Natural killer cell treated with Interleukin-12 subunit alpha and Interleukin-12 subunit beta and Interleukin-15 and Interleukin-18, amount 100 ng/mL, for 72 hours (primary cell): Measurements from ENCODE around the gene NEK6. TPM values are rescaled to one million over a fixed set of nuclear protein-coding genes. Genes with fewer than 3 reads are reported as not detected.

Source experiments
- ATAC-seq, 2 donors: fragments of 150-1000 bp; cut with Tn5 transposase in 1 of 2; sonication (Bioruptor Pico), chemical (Tn5 transposase) in 1 of 2; 2 replicates each; pipeline ENCODE4 v1.10.0; 2021
- DNase-seq: peaks from one replicate; pipeline ENCODE4 v3.0.0; 2022; ENCODE audit warnings: low spot score
- H3K27ac Mint-ChIP-seq, 2 donors: 1 replicate in 1 of 2; 2 replicates in 1 of 2; pipeline ENCODE4 v1.8.0; 2022; ENCODE audit warnings: mixed read lengths in 2 of 2, mild to moderate bottlenecking in 1 of 2, moderate library complexity in 1 of 2
- H3K27me3 Mint-ChIP-seq, 2 donors: 1 replicate in 1 of 2; 2 replicates in 1 of 2; pipeline ENCODE4 v1.8.0; 2022; ENCODE audit warnings: mixed read lengths in 2 of 2
- H3K36me3 Mint-ChIP-seq: one replicate; pipeline ENCODE4 v1.8.0; 2022; ENCODE audit warnings: mixed read lengths
- H3K4me1 Mint-ChIP-seq, 2 donors: 1 replicate in 1 of 2; 2 replicates in 1 of 2; pipeline ENCODE4 v1.8.0; 2022; ENCODE audit warnings: low read depth in 2 of 2, mixed read lengths in 2 of 2, mild to moderate bottlenecking in 1 of 2
- H3K4me3 Mint-ChIP-seq: one replicate; pipeline ENCODE4 v1.8.0; 2022; ENCODE audit warnings: mixed read lengths
- H3K9me3 Mint-ChIP-seq: 2 replicates; pipeline ENCODE4 v1.8.0; 2022; ENCODE audit warnings: mixed read lengths
- total RNA-seq, 2 donors: library from RNA; stranded (reverse); gene quantifications; one replicate each; pipeline ENCODE4 v1.2.3, GENCODE V29; 2022

NEK6 gene
- total RNA-seq, 2 donors from 2014 or later: 11.4 to 38.7 TPM

DNA sequence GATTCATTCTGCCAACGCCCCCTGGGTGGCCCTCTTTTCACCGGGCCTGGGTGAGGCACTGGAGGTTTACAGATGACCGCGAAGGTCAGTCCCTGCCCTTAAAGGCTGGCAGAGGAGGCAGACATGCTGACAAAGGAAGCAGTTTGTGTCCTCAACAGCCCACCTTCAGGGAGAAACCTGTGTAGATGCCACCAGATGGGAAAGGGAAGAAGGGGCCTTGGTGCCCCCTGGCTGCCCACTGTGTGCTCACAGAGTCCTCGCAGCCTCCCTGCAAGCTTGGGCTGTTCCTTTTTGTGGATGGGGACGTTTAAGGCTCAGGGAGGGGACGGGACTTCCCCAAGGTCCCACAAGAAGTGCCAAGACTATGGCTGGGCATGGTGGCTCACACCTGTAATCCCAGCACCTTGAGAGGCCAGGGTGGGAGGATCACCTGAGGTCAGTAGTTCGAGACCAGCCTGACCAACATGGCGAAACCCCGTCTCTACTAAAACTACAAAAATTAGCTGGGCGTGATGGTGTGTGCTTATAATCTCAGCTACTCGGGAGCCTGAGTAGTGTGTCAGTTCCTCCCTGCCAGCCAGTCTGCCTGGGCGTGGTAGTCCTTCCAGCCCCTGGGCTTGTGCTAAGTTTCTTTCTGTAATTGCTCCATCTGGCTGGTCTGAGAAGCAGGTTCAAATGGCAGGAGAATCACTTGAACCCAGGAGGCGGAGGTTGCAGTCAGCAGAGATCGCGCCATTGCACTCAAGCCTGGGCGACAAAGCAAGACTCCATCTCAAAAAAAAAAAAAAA, 36.2 kb downstream of the NEK6 start:
- H3K4me1 Mint-ChIP-seq: peaks cover 25 to 36% of the 10 kb centered on the region in 2 donors
- no peaks in the 10 kb centered on the region for H3K36me3 Mint-ChIP-seq
- H3K9me3 Mint-ChIP-seq: no peaks in the 10 kb centered on the region
- DNase-seq (no peak), ATAC-seq (no peak)
- no peak overlapping the region for H3K27ac Mint-ChIP-seq
- H3K4me3 Mint-ChIP-seq: peak overlapping the region; percentile 12
- H3K27me3 Mint-ChIP-seq: no peaks in the 10 kb centered on the region

GRCh38 chr9:124295159-124295794, 37.5 kb downstream of the NEK6 start:
- Mint-ChIP-seq H3K4me3 (peak overlapping the region; percentile 9), H3K9me3 (no peaks in the 10 kb centered on the region), H3K4me1 (peaks cover 30 to 45% of the 10 kb centered on the region in 2 donors), H3K27me3 (no peaks in the 10 kb centered on the region), H3K27ac (peak overlapping the region in 1 of 2 donors; percentile 74), H3K36me3 (no peaks in the 10 kb centered on the region)
- DNase-seq: no peak
- peak; percentile 43 to 63 for ATAC-seq

- no peak for DNase-seq
- Mint-ChIP-seq H3K27ac (no peak overlapping the region), H3K4me1 (peaks cover 30 to 43% of the 10 kb centered on the region in 2 donors), H3K9me3 (no peaks in the 10 kb centered on the region), H3K27me3 (no peaks in the 10 kb centered on the region), H3K36me3 (no peaks in the 10 kb centered on the region), H3K4me3 (no peak overlapping the region)
- no peak for ATAC-seq
Observed at GRCh38 chr9:124296094-124296493, 38.3 kb downstream of the NEK6 start.

GRCh38 chr9:124296796-124297550, 39.2 kb downstream of the NEK6 start:
- Mint-ChIP-seq H3K27ac (no peak overlapping the region), H3K27me3 (no peaks in the 10 kb centered on the region), H3K4me3 (no peak overlapping the region), H3K9me3 (no peaks in the 10 kb centered on the region), H3K36me3 (no peaks in the 10 kb centered on the region), H3K4me1 (peaks cover 30 to 41% of the 10 kb centered on the region in 2 donors)
- ATAC-seq (no peak), DNase-seq (no peak)

GRCh38 chr9:124297551-124297901, 39.8 kb downstream of the NEK6 start:
- no peaks in the 10 kb centered on the region for H3K9me3 Mint-ChIP-seq
- no peaks in the 10 kb centered on the region for H3K36me3 Mint-ChIP-seq
- no peak overlapping the region for H3K4me3 Mint-ChIP-seq
- no peak overlapping the region for H3K27ac Mint-ChIP-seq
- H3K27me3 Mint-ChIP-seq: no peaks in the 10 kb centered on the region
- DNase-seq: no peak
- ATAC-seq: no peak
- H3K4me1 Mint-ChIP-seq: peaks cover 29 to 41% of the 10 kb centered on the region in 2 donors

- Mint-ChIP-seq H3K27me3 (no peaks in the 10 kb centered on the region), H3K4me1 (peaks cover 26 to 38% of the 10 kb centered on the region in 2 donors), H3K36me3 (no peaks in the 10 kb centered on the region), H3K27ac (no peak overlapping the region), H3K4me3 (no peak overlapping the region), H3K9me3 (no peaks in the 10 kb centered on the region)
- ATAC-seq (no peak), DNase-seq (no peak)
Observed at GRCh38 chr9:124297915-124298645, 40.3 kb downstream of the NEK6 start.

GRCh38 chr9:124298646-124299235, 41.0 kb downstream of the NEK6 start:
- Mint-ChIP-seq H3K4me1 (peaks cover 26 to 40% of the 10 kb centered on the region in 2 donors), H3K4me3 (no peak overlapping the region), H3K27me3 (no peaks in the 10 kb centered on the region), H3K36me3 (no peaks in the 10 kb centered on the region), H3K9me3 (no peaks in the 10 kb centered on the region), H3K27ac (no peak overlapping the region)
- ATAC-seq (no peak), DNase-seq (no peak)

DNA sequence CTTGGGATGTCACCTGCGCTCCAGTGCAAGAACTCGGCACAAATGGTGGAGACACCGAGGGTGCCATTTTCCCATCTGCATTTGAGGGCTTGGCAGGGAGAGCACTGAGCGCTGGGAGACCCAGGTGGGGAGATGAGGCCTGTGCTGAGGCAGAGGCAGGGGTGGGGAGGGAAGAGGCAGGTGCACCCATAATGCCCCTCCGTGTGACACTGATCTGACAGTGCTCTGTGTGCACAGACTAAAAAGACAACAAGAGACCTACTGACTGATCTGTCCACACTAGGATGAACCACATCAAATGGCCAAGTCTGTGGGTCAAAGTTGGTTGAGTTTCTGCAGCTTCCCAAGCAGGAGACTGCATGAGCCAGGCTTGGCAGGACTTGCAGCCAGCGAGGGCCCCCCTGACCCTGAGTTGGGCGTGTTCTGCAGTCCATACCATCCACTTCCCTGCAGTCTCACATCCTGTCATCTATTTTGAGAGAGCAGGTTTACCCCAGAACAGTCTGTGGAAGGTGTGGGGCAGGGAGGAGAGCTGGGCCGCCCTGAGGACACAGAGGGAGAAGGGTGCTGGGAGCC, 41.9 kb downstream of the NEK6 start:
- H3K4me3 Mint-ChIP-seq: no peak overlapping the region
- peaks cover 20 to 35% of the 10 kb centered on the region in 2 donors for H3K4me1 Mint-ChIP-seq
- H3K27ac Mint-ChIP-seq: peak overlapping the region in 1 of 2 donors; percentile 45
- H3K36me3 Mint-ChIP-seq: no peaks in the 10 kb centered on the region
- no peaks in the 10 kb centered on the region for H3K27me3 Mint-ChIP-seq
- no peak for ATAC-seq
- DNase-seq: no peak
- no peaks in the 10 kb centered on the region for H3K9me3 Mint-ChIP-seq

DNA sequence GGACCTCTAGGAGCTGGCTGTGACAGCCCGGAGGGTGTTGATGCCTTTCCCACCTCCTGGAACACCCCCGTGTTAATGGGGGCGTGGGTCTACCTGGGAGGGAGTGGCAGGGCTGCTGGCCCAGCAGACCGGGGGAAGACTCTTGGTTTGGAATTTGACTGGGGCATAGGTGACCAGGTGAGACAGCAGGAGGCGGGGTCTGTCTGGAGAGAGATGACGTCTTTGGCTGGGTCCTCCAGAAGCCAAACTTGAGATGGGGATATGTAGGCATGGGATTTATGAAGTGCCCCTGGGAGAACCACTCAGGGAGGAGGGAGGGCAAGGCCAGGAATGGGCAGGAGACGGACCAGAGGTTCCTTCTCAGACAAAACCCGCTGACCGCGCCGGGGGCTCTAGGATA, 42.6 kb downstream of the NEK6 start:
- H3K27ac Mint-ChIP-seq: peak overlapping the region in 1 of 2 donors; percentile 45
- no peak overlapping the region for H3K4me3 Mint-ChIP-seq
- H3K36me3 Mint-ChIP-seq: no peaks in the 10 kb centered on the region
- peaks cover 14 to 28% of the 10 kb centered on the region in 2 donors for H3K4me1 Mint-ChIP-seq
- no peak for ATAC-seq
- DNase-seq: no peak
- no peaks in the 10 kb centered on the region for H3K9me3 Mint-ChIP-seq
- H3K27me3 Mint-ChIP-seq: no peaks in the 10 kb centered on the region

- no peaks in the 10 kb centered on the region for H3K27me3 Mint-ChIP-seq
- peaks cover 15 to 32% of the 10 kb centered on the region in 2 donors for H3K4me1 Mint-ChIP-seq
- no peak for DNase-seq
- no peaks in the 10 kb centered on the region for H3K36me3 Mint-ChIP-seq
- H3K9me3 Mint-ChIP-seq: no peaks in the 10 kb centered on the region
- no peak for ATAC-seq
- no peak overlapping the region for H3K4me3 Mint-ChIP-seq
- no peak overlapping the region for H3K27ac Mint-ChIP-seq
Observed at GRCh38 chr9:124302921-124303320, 45.2 kb downstream of the NEK6 start.

GRCh38 chr9:124303762-124304161, 46.0 kb downstream of the NEK6 start:
- H3K4me3 Mint-ChIP-seq: no peak overlapping the region
- ATAC-seq (no peak), DNase-seq (no peak)
- H3K4me1 Mint-ChIP-seq: peaks cover 15 to 29% of the 10 kb centered on the region in 2 donors
- no peaks in the 10 kb centered on the region for H3K27me3 Mint-ChIP-seq
- no peaks in the 10 kb centered on the region for H3K36me3 Mint-ChIP-seq
- no peaks in the 10 kb centered on the region for H3K9me3 Mint-ChIP-seq
- H3K27ac Mint-ChIP-seq: no peak overlapping the region

DNA sequence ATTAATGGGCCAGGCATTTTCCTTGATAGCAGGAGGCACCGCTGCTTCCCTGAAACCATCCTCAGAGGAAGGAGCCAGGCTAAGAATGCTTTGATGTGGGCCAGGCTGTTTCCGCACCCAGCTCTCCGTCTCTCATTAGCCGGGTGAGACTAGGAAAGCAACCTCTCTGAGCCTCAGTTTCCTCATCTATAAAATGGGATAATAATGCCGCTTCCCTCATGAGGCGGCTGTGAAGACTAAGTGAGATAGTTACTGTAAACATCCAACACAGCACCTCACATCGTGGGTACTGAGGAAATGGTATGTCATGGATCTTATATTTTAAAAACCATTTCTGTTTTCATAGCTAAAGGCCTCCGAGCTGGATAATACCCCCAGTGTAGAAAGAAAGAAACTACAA, 46.5 kb downstream of the NEK6 start:
- H3K4me3 Mint-ChIP-seq: no peak overlapping the region
- H3K27ac Mint-ChIP-seq: no peak overlapping the region

More for the DNA sequence above, 46.5 kb downstream of the NEK6 start:
- Mint-ChIP-seq H3K9me3 (no peaks in the 10 kb centered on the region), H3K4me1 (peaks cover 13 to 27% of the 10 kb centered on the region in 2 donors), H3K27me3 (no peaks in the 10 kb centered on the region), H3K36me3 (no peaks in the 10 kb centered on the region)
- DNase-seq (no peak), ATAC-seq (no peak)
